ENCODE data around the gene SLC30A5.

GRCh38 chr5:69115526-69115925 is 21.7 kb downstream of the SLC30A5 start:
- no peak for TF ChIP-seq TEAD4 (IDR thresholded peaks at IDR 0.05; ENCODE audit: low read length)
- no peak for TF ChIP-seq TEAD4 (CRISPR knock-in tag; IDR thresholded peaks at IDR 0.05; ENCODE audit: borderline replicate concordance)
- TF ChIP-seq ZNF740 (CRISPR knock-in tag; IDR thresholded peaks at IDR 0.05), result no peak
- TF ChIP-seq ZNF740 (tag; IDR thresholded peaks at IDR 0.05), result no peak
- no peak for TF ChIP-seq ZSCAN29 (IDR thresholded peaks at IDR 0.05)
- TF ChIP-seq CTCF (IDR thresholded peaks at IDR 0.05 in 2 of 3, conservative IDR thresholded peaks at IDR 0.05 in 1 of 3; ENCODE audit: insufficient read depth in 2 of 3, low read depth in 1 of 3, low read length in 3 of 3), result no peak
- no peak for TF ChIP-seq TCF7L2 (IDR thresholded peaks at IDR 0.05; ENCODE audit: low read depth, low read length)
- no peak for TF ChIP-seq SP1 (CRISPR knock-in tag; IDR thresholded peaks at IDR 0.05)
- TF ChIP-seq ZBED1 (IDR thresholded peaks at IDR 0.05), result no peak
- no peak for TF ChIP-seq JUNB (CRISPR knock-in tag; conservative IDR thresholded peaks at IDR 0.05)
